Measurements from ENCODE around the gene CNR2.

DNA sequence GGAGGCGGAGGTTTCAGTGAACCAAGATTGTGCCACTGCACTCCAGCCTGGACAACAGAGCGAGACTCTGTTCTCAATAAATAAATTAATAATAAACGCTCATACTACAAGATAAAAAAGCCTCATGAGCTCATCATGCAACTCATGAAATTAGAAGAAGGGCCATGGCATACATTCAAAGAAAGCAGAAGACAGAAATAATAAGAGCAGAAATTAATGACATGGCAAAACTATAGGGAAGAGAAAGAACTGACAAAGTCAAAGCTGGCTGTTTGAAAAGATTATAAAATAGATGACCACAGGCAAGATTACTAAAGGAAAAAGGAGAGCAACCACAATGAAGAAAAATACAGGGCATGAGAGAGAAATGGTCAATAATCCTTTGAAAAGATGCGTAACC, 30.4 kb downstream of the CNR2 start:
- TF ChIP-seq, protein P1, sequence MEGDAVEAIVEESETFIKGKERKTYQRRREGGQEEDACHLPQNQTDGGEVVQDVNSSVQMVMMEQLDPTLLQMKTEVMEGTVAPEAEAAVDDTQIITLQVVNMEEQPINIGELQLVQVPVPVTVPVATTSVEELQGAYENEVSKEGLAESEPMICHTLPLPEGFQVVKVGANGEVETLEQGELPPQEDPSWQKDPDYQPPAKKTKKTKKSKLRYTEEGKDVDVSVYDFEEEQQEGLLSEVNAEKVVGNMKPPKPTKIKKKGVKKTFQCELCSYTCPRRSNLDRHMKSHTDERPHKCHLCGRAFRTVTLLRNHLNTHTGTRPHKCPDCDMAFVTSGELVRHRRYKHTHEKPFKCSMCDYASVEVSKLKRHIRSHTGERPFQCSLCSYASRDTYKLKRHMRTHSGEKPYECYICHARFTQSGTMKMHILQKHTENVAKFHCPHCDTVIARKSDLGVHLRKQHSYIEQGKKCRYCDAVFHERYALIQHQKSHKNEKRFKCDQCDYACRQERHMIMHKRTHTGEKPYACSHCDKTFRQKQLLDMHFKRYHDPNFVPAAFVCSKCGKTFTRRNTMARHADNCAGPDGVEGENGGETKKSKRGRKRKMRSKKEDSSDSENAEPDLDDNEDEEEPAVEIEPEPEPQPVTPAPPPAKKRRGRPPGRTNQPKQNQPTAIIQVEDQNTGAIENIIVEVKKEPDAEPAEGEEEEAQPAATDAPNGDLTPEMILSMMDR (IDR thresholded peaks at IDR 0.05), result no peak
- TF ChIP-seq EP300 (IDR thresholded peaks at IDR 0.05; ENCODE audit: low read depth), result no peak

Data from transverse colon (tissue), 3 donors.